Daoy (cell line): ENCODE data around the gene SPATA2. TPM values are rescaled to one million over a fixed set of nuclear protein-coding genes. Genes with fewer than 3 reads are reported as not detected.
"Not testable (repeated sequence)": the region's sequence is repeated elsewhere in the genome, so short reads cannot be mapped to it uniquely, and the experiment has no call there.

Source experiments
- DNase-seq: peaks from one replicate; pipeline ENCODE4 v3.0.0-alpha.2; 2015; ENCODE audit warnings: low read depth
- total RNA-seq: library from RNA; depleted of rRNA; stranded (reverse); fragments of >200 nt; shearing (Covaris generic); gene quantifications from 2 replicates; pipeline ENCODE4 v1.2.3, GENCODE V29; 2014

The SPATA2 gene
- total RNA-seq, 1 experiment from 2014 or later = 3.3 TPM

GRCh38 chr20:49904440-49905214 lies 10.7 kb downstream of the SPATA2 start:
- no peak for DNase-seq

- no peak for DNase-seq
These were observed 13.7 kb downstream of the SPATA2 start for GRCh38 chr20:49901588-49901987.

GRCh38 chr20:49899541-49900383 lies 15.6 kb downstream of the SPATA2 start:
- DNase-seq = no peak

- no peak for DNase-seq
These were observed 19.1 kb downstream of the SPATA2 start for GRCh38 chr20:49896204-49896603.

- DNase-seq = not testable (repeated sequence)
These were observed 19.7 kb downstream of the SPATA2 start for GRCh38 chr20:49895474-49896093.

GRCh38 chr20:49894073-49894470 lies 21.3 kb downstream of the SPATA2 start:
- no peak for DNase-seq

- DNase-seq = no peak
These were observed 21.9 kb downstream of the SPATA2 start for GRCh38 chr20:49893242-49894072.

GRCh38 chr20:49892817-49893216 lies 22.5 kb downstream of the SPATA2 start:
- no peak for DNase-seq

GRCh38 chr20:49892260-49892659 lies 23.1 kb downstream of the SPATA2 start:
- DNase-seq = no peak

- DNase-seq = no peak
These were observed 23.7 kb downstream of the SPATA2 start for GRCh38 chr20:49891476-49892110.

- DNase-seq = no peak
These were observed 24.6 kb downstream of the SPATA2 start for GRCh38 chr20:49890471-49891361.

GRCh38 chr20:49889935-49890333 lies 25.4 kb downstream of the SPATA2 start:
- no peak for DNase-seq

- no peak for DNase-seq
These were observed 26.1 kb downstream of the SPATA2 start for GRCh38 chr20:49889001-49889934.

GRCh38 chr20:49888212-49889000 lies 26.9 kb downstream of the SPATA2 start:
- DNase-seq = peak; percentile 52

- no peak for DNase-seq
These were observed 27.8 kb downstream of the SPATA2 start for GRCh38 chr20:49887251-49888211.

GRCh38 chr20:49886571-49887213 lies 28.6 kb downstream of the SPATA2 start:
- DNase-seq = no peak
